ENCODE results near the gene TUFT1.

- TF ChIP-seq CTCF (IDR thresholded peaks at IDR 0.05) (no peak), EP300 (IDR thresholded peaks at IDR 0.05) (no peak)
Measured at GRCh38 chr1:151581921-151582320, 41.8 kb downstream of the TUFT1 start.

Data from tibial nerve (tissue), 4 donors.